HG02642 (cell line): ENCODE results near the gene IZUMO2.

Experiments used
- ATAC-seq: cut with Tn5 transposase; IDR thresholded peaks from one replicate; pipeline ENCODE4 v1.9.1; 2021; ENCODE audit warnings: mild to moderate bottlenecking; ENCODE audit not compliant: unreplicated experiment, poor library complexity

The IZUMO2 gene

DNA sequence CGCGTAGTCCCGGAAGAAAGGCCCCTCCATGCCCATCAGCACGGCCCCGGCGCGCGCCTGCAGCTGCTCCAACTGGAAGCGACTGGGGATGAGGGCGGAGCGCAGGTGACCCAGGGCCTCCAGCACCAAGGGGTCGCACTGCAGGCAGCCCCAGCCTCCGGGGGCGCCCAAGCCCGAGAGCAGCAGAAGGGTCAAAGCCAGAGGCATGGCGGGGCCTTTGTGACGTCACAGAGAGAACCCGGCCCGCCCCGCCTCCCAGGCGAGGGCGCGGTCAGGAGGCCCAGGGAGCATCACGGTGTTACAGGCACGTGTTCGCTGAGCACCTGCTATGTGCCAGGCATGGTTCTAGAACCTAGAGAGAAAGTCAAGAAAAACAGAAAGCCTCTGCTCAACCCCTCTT is at the start of gene IZUMO2:
TSS of gene IZUMO2 (minus strand) at position 294 of the 400 bp plus-strand sequence. CDS start at position 207, 87 bp downstream.
- no peak for ATAC-seq

DNA sequence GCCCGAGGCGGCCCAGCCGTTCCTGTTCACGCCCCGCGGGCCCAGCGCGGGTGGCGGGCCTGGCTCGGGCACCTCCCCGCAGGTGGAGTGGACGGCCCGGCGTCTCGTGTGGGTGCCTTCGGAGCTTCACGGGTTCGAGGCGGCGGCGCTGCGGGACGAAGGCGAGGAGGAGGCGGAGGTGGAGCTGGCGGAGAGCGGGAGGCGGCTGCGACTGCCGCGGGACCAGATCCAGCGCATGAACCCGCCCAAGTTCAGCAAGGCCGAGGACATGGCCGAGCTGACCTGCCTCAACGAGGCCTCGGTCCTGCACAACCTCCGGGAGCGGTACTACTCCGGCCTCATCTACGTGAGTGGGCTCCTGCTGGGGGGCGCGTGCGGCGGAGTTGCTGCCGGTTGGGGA is 47.3 kb upstream of the IZUMO2 start:
- no peak for ATAC-seq

DNA sequence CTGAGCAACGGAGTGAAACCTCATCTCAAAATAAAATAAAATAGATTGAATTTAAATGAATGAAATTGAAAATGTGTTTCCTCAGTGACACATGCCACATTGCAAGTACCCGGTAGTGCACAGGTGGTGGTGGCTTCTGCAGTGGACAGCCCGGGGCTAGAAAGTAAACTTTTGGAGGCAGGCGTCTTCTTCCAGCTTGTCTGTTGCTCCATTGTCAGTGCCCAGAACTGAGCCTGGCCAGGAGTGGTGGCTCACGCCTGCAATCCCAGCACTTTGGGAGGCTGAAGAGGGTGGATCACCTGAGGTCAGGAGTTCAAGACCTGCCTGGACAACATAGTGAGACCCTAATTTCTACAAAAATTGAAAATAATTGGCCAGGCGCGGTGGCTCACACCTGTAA is 46.0 kb upstream of the IZUMO2 start:
- ATAC-seq, result no peak

DNA sequence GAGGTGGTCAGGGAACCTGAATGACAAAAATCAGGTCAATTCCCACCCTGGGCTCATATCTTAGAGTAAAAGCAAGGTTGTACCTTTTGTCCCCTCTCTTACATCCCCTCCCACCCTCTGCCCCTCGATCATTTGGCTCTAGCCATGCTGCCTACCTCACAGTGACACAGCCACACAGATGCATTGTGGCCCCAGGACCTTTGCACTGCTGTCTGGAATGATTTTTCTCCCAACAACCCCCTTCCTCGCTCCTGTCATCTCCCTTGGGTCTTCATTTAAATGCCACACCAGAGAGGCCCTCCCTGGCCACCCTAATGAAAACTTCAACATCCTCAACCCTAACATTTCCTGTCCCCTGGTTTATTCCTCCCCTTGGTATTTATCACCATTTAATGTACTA is 44.6 kb upstream of the IZUMO2 start:
- ATAC-seq, result no peak

DNA sequence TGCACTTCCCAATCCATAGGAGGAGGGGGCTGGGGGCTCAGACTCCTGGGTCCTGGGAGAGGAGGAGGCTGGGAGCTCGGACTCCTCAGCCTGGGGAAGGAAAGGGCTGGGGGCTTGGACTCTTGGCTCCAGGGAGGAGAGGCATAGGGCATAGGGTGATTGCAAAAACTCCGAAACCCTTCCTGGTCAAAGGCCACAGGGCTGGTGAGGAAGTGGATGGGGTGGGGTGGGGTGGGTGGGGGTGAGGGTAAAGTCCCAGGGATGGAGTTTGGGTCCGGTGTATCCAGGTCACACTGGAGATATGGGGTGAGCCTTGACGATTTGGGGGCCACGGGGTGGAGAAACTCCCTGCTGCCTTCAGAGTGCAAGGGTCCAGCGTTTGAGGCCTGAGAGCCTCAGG is 43.1 kb upstream of the IZUMO2 start:
- ATAC-seq, result no peak

DNA sequence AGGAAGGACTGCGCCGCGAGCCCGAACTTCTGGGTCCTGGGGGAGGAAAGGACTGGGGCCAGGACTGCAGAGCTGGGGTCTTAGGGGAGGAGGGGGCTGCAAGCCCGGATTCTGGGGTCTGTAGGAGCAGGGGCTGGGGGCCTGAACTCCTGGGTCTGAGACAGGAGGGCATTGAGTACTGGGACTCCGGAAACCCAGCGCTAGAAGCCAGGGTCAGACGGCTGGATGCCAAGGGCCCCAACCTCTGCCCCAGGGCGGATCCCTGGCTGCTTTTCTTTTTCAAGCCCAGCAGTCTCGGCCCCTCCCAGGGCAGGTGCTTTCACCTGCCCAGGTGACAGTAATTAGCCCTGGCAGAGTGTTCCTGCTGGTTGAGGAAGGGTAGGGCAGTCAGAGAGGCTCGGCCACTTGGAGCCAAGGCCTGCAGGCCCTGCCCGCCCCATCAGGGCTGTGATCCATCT is 42.6 kb upstream of the IZUMO2 start:
- ATAC-seq, result no peak

DNA sequence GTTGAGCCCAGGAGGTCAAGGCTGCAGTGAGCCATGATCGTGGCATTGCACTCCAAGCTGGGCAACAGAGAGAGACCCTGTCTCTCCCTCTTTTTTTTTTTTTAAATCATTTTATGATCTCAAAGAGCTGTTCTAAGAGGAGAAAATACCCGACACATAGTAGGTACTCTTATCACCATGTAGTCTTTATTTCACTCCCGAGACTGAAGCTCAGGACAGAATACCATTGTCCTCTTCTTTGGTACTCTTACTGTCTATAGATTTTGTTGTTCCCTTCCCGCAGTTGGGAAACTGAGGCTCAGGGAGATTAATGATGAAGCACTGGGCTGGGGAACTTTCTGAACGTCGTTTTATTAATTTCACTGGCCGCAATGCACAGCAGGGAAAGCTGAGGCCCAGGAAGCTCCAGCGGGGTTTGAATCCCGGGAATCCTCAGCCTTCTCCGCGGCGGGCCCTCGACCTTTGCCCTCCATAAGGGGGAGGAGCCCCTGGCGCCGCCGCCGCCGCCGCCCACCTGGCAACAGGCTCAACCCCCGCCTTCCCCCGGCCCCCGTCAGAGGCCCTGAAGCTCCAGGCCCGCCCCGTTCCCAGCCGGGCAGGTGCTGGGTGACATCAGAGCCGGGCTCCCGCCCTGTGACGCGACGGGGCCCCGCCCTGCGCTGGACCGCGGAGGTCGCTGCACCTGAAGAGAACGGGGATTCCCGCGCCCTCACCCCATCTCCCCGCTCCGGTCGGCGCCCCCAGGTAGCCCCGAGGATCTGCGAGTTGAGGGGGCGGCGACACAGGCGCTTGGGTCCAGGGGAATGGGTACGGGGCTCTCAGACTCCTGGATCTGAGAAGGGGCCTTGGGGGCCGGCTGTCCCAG is 42.0 kb upstream of the IZUMO2 start:
- ATAC-seq, result no peak

DNA sequence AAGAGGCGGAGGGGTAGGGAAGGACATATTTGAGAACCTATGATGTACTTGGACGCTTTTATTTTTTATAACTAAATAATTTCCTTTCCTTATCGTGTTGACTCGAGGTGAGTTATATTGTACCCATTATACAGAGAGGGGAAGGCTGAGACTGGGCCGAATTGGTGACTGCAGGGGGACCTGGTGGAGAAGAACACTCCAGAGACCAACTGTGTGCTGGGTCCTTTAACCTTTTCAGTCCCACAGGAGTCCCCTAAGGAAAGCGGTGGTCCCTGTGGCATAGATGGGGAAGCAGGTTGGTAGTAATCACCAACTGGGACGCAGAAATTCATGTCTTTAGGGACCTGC is 41.0 kb upstream of the IZUMO2 start:
- no peak for ATAC-seq

DNA sequence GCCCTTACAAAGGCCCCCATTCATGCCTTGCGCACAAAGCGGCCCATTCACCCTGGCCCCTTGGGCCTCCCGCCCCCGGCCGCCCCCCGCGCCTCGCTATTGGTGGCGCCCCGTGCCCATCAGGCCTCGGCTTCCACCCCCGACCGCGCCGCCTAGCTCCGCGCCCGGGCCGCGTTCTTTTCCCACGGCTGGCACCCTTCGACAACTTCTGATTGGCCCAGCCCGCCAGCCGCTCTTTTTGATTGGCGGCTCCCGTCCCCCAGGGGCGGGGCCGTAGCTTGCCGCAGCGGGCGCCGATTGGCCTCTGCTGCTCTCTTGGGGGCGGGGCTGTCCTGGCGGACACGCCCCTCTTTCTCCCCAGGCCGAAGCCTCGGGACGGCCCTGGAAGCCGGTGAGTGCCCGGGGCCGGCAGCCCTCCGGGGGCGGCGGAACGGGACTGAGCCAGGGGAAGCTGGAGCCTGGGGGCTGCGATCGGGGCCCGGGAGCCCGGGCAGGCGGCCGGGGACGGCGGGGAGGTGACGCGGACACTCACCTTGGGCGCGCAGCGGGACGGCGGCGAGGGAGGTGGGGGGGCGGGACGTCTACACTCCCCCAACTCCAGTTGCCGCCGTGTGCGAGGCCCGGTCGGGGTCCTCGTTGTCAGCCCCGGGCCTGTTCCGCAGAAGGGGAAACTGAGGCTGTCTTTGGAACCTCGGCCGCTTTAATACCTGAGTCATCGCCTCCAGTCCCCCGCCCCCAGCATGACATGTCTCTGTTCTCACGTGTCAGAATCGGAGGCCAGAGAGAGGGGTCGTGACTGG is 40.4 kb upstream of the IZUMO2 start, which contains the start of gene MYH14:
TSS of gene MYH14 (plus strand) at position 342 of the 800 bp plus-strand sequence. CDS start 6,744 bp downstream, outside the sequence.
- ATAC-seq, result no peak

DNA sequence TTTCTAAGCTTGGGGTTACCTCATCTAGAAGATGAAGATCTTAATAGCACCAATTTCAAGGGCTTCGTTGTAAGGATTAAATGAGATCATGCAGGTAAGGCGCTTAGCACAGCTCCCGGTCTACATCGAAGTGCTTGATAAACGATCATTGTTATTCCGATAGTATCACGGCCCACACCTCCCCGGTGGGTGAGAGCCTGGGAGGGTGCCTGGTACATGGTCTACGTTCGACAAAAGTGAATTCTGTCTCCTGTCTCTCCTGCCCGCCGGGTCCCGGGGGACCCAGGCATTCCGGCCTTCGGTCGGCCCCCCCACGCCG is 39.8 kb upstream of the IZUMO2 start:
- ATAC-seq, result no peak

DNA sequence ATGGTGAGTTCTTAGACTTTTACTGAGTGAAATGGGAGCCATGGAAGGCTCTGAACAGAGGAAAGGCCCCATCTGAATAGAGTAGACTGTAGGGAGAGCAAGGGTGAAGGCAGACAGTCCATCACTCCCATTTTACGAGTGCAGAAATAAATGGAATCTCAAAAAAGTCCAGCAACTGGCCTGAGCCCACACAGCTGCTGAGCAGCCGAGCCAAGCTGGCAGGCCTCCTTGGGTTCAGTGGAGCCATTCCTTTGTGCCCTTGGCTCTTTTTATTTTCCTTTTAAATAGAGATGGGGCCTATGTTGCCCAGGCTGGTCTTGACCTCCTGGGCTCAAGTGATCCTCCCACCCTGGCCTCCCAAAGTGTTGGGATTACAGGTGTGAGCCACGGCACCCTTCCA is 39.3 kb upstream of the IZUMO2 start:
- ATAC-seq, result no peak

DNA sequence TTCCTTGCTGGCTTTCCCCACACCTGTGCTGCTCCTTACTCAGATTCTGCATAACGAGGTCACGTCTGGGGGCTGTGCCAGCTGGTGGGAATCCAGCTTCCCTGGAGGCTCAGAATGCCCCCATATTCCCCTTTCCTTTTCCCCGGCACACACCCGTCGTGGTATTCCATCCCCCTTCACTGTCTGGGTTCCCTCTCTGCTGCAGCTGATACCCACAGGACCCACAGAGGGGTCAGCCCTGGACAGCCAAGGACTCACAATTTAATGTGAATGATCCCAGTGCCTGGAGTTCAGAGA is 36.1 kb upstream of the IZUMO2 start:
- no peak for ATAC-seq

DNA sequence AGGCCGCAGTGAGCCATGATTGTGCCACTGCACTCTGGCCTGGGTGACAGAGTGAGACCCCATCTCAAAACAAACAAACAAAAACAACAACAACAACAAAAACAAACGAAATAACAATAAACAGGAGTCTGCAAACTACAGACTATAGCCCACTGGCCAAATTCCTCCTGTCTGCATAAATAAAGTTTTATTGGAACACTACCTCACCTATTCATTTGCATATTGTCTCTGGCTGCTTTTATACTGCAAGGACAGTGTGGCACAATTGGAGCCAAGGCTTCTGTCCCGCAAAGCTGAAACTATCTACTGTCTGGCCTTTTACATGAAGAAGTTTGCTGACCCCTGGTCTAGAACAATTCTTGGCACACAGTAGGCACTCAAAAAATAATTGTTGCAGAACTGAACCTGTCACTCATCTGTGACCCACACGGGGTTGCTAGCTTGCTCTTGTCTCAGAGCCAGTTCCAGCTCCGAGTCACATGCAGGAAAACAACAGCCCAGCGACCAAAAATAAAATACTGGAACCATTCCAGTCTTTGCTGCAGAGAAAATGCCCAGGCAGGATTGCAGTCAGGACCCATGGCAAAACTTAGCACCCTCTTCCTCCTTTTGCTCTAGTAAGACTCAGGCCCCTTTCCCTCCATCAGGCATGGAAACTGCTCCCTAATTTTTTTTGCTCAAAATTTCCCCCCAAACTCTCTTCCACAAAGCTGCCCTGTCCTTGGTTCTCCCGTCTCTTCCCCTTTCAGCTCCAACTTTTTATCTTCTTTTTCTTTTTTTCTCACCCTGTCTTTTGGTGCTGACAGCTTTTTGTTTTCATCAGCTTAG is 35.6 kb upstream of the IZUMO2 start:
- no peak for ATAC-seq

DNA sequence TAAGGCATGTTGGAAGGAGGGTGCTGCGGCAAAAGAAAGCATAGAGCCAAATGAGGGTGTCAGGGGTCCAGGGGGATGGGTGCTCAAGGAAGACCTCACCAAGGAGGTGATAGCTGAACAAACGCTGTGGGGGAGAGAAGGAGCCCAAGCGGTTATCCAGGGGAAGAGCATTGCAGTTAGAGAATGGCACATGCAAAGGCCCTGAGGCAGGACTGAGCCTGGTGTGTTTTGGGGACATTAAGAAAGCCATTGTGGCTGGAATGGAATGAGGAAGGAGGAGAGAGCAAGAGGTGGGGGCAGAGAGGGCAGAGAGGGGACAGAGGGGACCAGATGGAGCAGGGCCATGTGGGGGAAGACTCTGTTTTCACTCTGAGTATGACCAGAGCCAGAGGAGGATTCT is 34.3 kb upstream of the IZUMO2 start:
- no peak for ATAC-seq

DNA sequence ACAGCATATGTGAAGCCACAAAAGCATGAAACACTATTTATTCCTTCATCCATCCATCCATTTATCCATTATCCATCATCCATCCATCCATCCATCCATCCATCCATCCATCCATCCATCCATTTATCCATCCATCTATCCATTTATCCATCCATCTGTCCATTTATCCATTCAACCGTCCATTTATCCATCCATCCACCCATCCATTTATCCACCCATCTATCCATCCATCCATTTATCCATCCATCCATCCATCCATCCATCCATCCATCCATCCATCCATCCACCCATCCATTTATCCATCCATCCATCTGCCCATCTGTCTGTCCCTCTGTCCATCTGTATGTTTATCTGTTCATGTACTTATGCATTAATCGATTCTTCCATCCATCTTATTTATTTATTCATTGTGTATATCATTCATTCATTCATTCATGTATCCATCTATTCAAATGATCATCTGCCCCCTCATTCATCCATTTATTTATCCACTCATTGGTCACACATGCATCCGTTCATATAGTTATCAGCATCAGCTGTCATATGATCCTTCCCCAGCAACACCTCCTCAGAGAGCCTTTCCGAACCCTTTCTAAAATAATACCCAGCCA is 33.3 kb upstream of the IZUMO2 start:
- no peak for ATAC-seq

DNA sequence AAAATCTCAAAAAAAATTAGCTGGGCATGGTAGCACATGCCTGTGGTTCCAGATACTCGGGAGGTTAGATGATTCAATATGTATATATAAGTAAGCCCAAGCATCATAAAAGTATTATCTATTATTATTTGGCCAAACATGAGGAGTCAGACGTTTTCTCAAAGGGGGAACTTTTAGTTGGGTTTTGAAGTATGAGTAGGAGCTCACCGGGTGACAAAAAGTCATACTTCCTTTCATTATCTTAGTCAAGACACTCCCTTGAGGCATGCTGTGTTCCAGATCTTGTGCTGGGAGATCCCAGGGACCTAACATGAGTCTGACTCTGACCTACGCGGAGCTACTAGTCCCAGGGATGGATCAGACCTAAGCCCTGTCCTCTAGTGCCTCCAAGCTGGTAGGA is 32.1 kb upstream of the IZUMO2 start:
- ATAC-seq, result no peak

DNA sequence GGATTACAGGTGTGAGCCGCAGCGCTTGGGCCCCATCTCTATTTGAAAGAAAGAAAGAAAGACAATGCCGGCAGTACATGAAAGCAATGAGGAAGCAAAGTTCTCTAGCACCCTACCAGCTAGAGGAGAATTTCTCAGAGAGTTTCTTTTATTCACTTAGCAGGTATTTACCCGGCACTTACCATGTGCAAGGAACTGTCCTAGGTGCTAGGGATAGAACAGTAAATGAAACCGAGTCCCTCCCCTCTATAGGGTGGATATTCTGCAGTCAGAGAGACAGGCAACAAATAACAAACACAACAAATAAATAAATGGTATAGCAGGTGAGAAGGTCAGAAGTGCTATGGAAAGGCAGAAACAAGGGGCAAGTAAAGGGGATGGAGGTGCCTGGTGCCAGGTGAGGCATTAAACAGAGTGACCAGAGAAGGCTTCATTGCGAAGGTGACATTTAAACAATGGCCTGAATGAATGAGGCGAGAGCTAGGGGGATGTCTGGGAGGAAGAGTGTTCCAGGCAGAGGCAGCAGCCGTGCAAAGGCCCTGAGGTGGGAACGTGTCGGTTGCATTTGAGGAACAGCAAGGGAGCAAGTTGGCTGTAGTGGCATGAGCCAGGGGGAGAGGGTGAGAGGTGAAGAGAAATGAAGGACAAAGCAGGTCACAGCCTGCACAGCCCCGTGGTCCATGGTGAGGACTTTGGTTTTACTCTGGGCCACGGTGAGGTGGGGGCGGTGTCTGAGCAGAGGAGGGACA is 29.6 kb upstream of the IZUMO2 start:
- no peak for ATAC-seq

DNA sequence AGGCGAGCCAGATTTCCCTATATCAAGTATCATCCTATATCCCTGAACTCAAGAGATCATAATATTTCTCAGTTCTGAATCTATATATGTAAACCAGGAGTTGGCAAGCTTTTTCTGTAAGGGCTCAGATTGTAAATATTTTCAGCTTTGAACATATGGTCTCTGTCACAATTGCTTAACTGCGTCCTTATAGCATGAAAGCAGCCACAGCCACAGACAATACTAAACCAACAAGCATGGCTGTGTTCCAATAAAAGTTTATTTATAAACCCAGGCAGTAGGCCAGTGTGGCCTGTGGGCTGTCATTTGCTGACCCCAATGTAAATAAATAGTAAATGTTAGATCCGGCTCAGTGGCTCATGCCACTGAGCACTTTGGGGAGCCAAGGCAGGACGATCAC is 28.1 kb upstream of the IZUMO2 start:
- no peak for ATAC-seq

DNA sequence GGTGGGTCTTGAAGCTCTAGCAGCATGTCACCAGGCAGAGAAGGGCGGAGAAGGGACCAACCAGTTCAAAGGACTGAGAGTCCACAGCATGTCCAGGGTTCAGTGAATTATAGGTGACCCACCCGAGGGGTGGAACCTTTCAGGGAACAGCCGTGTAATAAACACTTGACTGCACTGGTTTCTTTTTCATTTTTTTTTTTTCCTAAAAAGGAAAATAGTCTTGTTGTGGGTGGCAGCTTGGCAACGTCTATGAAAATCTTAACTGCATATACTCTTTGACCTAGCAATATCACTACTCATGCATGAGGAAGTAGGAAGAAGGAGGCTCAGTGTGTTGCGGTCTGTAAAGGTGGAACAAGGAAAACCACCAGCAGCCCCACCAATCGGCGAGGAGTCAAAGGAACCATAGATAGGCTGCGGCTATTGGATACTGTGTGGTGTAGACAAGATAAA is 27.4 kb upstream of the IZUMO2 start:
- no peak for ATAC-seq

DNA sequence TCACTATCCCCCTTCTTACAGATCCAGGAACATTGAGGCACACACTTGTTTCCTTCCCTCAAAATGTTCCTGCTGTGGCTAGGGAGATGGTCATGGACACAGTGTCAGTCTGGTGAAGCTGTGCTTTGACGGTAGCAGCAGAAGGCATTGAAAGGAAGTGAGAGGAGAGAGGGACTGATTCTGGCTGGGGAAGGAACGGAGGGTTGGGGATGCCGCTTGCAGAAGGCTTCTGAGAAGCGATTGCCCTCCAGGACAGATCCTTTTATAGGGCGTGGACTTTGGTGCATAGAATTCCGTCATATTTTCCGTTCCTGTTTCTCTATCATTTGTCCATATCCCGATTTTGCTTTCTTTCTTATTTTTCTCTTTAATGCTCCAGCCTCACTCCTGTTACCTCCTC is 26.2 kb upstream of the IZUMO2 start:
- no peak for ATAC-seq
